ENCODE results near the gene SPEM3. TPM values are rescaled to one million over a fixed set of nuclear protein-coding genes. Genes with fewer than 3 reads are reported as not detected.

Gene SPEM3
- total and polyA plus RNA-seq, 10 of the 15 experiments (the other 5 are each of a cell fraction or from before 2014, with no cell fraction given): not detected

DNA sequence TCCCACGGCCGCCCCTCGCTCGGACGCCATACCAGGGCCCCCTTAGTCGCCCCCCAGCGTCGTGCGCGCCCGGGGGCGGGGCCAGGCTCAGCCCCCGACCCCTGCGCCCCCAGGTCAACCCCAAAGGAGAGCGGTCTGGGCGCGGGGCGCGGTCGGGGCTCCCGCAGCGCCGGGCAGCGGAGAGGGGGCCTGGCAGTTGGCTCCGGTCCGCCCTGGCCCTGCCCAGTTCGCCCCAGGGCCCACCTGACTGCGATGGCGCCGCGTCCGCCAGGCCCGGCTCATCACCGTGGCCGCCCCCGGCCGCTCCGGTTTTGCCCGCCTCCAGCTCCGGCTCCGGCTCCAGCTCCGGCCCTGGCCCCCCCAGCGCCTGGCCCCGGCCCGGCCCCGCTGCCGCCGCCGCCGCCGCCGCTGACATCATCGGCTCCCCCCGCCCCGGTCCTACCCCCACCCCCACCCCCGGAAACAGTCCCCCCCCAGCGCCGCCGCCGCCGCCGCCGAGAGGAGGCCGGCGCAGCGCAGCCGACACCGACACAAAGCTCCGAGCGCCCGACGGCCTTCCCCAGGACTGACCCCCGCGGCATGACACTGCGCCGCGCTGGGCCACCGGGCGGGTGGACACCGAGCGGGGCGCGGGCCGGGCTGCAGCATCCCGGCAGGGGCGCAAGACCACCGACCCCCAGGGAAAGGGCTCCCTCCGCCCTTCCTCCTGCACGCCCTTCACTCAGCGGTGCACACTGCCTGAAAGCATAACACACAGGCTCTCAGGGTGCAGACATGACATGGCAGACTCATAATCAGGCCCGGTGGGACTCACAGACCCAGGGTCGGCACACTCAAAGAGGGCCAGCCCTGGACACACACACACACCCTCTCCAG lies 50.8 kb downstream of the SPEM3 start, which contains the start of gene ZBTB4 (continued):
- TF ChIP-seq, protein P1, sequence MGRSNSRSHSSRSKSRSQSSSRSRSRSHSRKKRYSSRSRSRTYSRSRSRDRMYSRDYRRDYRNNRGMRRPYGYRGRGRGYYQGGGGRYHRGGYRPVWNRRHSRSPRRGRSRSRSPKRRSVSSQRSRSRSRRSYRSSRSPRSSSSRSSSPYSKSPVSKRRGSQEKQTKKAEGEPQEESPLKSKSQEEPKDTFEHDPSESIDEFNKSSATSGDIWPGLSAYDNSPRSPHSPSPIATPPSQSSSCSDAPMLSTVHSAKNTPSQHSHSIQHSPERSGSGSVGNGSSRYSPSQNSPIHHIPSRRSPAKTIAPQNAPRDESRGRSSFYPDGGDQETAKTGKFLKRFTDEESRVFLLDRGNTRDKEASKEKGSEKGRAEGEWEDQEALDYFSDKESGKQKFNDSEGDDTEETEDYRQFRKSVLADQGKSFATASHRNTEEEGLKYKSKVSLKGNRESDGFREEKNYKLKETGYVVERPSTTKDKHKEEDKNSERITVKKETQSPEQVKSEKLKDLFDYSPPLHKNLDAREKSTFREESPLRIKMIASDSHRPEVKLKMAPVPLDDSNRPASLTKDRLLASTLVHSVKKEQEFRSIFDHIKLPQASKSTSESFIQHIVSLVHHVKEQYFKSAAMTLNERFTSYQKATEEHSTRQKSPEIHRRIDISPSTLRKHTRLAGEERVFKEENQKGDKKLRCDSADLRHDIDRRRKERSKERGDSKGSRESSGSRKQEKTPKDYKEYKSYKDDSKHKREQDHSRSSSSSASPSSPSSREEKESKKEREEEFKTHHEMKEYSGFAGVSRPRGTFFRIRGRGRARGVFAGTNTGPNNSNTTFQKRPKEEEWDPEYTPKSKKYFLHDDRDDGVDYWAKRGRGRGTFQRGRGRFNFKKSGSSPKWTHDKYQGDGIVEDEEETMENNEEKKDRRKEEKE (IDR thresholded peaks at IDR 0.05): no peak
- TF ChIP-seq DPF2 (IDR thresholded peaks at IDR 0.05) (peak; percentile 78; the same call in 1 of the 2 replicates), PML (IDR thresholded peaks at IDR 0.05; ENCODE audit: low read length) (no peak), TCF12 (IDR thresholded peaks at IDR 0.05; ENCODE audit: low read depth, low read length) (no peak), HDAC6 (IDR thresholded peaks at IDR 0.05; ENCODE audit: unreplicated experiment) (no peak), RELA (IDR thresholded peaks at IDR 0.05; ENCODE audit: borderline replicate concordance, partially characterized antibody) (no peak), BMI1 (IDR thresholded peaks at IDR 0.05; ENCODE audit: borderline replicate concordance) (no peak), SIX5 (IDR thresholded peaks at IDR 0.05; ENCODE audit: low read depth, low read length, severe bottlenecking) (no peak), JUNB (IDR thresholded peaks at IDR 0.05) (no peak), YBX1 (IDR thresholded peaks at IDR 0.05) (no peak), EED (IDR thresholded peaks at IDR 0.05; ENCODE audit: low read depth) (no peak), BHLHE40 (IDR thresholded peaks at IDR 0.05; ENCODE audit: borderline replicate concordance in 1 of 2, low read depth in 2 of 2, low read length in 1 of 2) (peak in 1 of 2 experiments; percentile 17; a peak in 1 of 4 replicates), ZSCAN29 (IDR thresholded peaks at IDR 0.05) (no peak), GATAD2B (conservative IDR thresholded peaks at IDR 0.05; ENCODE audit: low read depth) (peak; percentile 80), HDAC2 (IDR thresholded peaks at IDR 0.05) (no peak), STAT1 (conservative IDR thresholded peaks at IDR 0.05) (no peak), NKRF (conservative IDR thresholded peaks at IDR 0.05) (peak; percentile 44), IRF3 (IDR thresholded peaks at IDR 0.05) (no peak), RAD21 (IDR thresholded peaks at IDR 0.05; ENCODE audit: insufficient read depth, low read depth, low read length) (no peak), FOXM1 (IDR thresholded peaks at IDR 0.05; ENCODE audit: low read depth, low read length) (no peak), NFXL1 (IDR thresholded peaks at IDR 0.05; ENCODE audit: borderline replicate concordance) (no peak)
- TF ChIP-seq, protein P2, sequence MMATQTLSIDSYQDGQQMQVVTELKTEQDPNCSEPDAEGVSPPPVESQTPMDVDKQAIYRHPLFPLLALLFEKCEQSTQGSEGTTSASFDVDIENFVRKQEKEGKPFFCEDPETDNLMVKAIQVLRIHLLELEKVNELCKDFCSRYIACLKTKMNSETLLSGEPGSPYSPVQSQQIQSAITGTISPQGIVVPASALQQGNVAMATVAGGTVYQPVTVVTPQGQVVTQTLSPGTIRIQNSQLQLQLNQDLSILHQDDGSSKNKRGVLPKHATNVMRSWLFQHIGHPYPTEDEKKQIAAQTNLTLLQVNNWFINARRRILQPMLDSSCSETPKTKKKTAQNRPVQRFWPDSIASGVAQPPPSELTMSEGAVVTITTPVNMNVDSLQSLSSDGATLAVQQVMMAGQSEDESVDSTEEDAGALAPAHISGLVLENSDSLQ (IDR thresholded peaks at IDR 0.05): 0 out of 2 replicates have a peak, but pooled peaks have one; percentile 42
- TF ChIP-seq, protein P3, sequence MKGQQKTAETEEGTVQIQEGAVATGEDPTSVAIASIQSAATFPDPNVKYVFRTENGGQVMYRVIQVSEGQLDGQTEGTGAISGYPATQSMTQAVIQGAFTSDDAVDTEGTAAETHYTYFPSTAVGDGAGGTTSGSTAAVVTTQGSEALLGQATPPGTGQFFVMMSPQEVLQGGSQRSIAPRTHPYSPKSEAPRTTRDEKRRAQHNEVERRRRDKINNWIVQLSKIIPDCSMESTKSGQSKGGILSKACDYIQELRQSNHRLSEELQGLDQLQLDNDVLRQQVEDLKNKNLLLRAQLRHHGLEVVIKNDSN (IDR thresholded peaks at IDR 0.05; ENCODE audit: borderline replicate concordance, extremely low read length, insufficient read depth, low read depth, low read length): peak; percentile 6

Measured in GM12878 (cell line).